Measurements from ENCODE around the gene CLDN8.
A peak's percentile ranks its signal among the peaks of the same experiment; 100 is the strongest.

CLDN8 gene

GRCh38 chr21:30194701-30195299 lies 21.1 kb downstream of the CLDN8 start:
- DNase-seq (ENCODE audit: low read depth, low spot score), result no peak
- ChIA-PET POLR2A (no interaction called here), CTCF (no interaction called here)
- no peak overlapping the region for H3K4me3 ChIP-seq (ENCODE audit: low read depth, low read length)
- TF ChIP-seq CTCF (IDR thresholded peaks at IDR 0.05; ENCODE audit: insufficient read depth, low read length, missing control alignments), result peak; percentile 45

- POLR2A ChIA-PET, result no interaction called here
- TF ChIP-seq CTCF (IDR thresholded peaks at IDR 0.05; ENCODE audit: insufficient read depth, low read length, missing control alignments), result no peak
- no peak for DNase-seq (ENCODE audit: low read depth, low spot score)
- no peak overlapping the region for H3K4me3 ChIP-seq (ENCODE audit: low read depth, low read length)
- CTCF ChIA-PET, result no interaction called here
These were observed 22.7 kb downstream of the CLDN8 start for GRCh38 chr21:30193201-30193600.

GRCh38 chr21:30190554-30190953 lies 25.3 kb downstream of the CLDN8 start:
- no peak for TF ChIP-seq CTCF (IDR thresholded peaks at IDR 0.05; ENCODE audit: insufficient read depth, low read length, missing control alignments)
- CTCF ChIA-PET, result no interaction called here
- DNase-seq (ENCODE audit: low read depth, low spot score), result no peak
- H3K4me3 ChIP-seq (ENCODE audit: low read depth, low read length), result no peak overlapping the region
- POLR2A ChIA-PET, result no interaction called here

- TF ChIP-seq CTCF (IDR thresholded peaks at IDR 0.05; ENCODE audit: insufficient read depth, low read length, missing control alignments), result no peak
- CTCF ChIA-PET, result no interaction called here
These were observed 26.1 kb downstream of the CLDN8 start for GRCh38 chr21:30189773-30190172.

GRCh38 chr21:30186242-30186641 lies 29.7 kb downstream of the CLDN8 start:
- DNase-seq (ENCODE audit: low read depth, low spot score), result no peak
- TF ChIP-seq CTCF (IDR thresholded peaks at IDR 0.05; ENCODE audit: insufficient read depth, low read length, missing control alignments), result no peak
- ChIA-PET CTCF (no interaction called here), POLR2A (no interaction called here)
- H3K4me3 ChIP-seq (ENCODE audit: low read depth, low read length), result no peak overlapping the region

More at GRCh38 chr21:30189773-30190172, 26.1 kb downstream of the CLDN8 start:
- no peak for DNase-seq (ENCODE audit: low read depth, low spot score)
- POLR2A ChIA-PET, result no interaction called here
- no peak overlapping the region for H3K4me3 ChIP-seq (ENCODE audit: low read depth, low read length)

- CTCF ChIA-PET, result no interaction called here
- no peak overlapping the region for H3K4me3 ChIP-seq (ENCODE audit: low read depth, low read length)
- POLR2A ChIA-PET, result no interaction called here
- TF ChIP-seq CTCF (IDR thresholded peaks at IDR 0.05; ENCODE audit: insufficient read depth, low read length, missing control alignments), result no peak
- DNase-seq (ENCODE audit: low read depth, low spot score), result no peak
These were observed 47.8 kb downstream of the CLDN8 start for GRCh38 chr21:30168086-30168485.

Measured in AG04449 (cell line).